ENCODE data around the gene PPP1R9A. TPM values are rescaled to one million over a fixed set of nuclear protein-coding genes. Genes with fewer than 3 reads are reported as not detected.

PPP1R9A gene
- total RNA-seq, 1 donor, result 4.0 TPM

DNA sequence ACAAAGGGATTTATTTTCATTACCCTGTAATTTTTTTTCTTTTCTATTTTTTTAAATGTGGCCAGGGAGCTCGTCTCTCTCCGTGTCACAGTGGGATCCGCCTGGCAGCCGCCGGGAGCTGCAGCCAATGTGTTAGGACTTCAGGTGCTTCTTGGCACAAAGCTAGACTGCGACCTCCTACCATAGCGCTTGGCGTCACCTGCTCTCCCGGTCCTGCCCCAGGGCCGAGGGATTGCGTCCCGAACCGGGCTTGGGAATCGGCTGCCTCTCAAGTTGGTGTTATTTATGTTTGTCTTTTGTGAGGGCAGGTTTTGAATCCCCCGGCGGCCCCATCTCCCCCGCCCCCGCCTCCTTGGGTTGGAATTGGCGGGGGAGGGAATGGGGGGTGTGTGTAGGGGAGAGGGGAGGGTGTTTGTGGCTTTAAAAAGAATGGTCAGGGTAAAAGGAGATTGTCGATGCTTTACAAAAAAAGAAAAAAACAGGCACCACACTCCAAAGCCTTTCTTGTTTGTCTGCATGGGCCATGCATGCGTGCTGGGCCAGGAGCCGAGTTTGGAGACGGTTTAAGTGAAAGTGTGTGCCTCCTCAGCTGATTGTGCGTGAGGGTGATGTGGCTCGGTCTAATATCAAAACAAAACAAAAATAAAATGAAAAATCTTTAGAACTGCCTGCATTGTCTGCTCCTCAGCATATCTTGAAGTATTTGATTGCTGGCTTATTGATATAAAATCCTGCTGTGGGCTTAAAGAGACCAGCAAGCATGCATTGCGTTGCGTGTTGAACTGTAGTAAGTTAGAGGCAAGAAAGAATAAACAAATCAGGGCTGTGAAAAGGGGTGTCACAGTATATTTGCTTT is 1.2 kb downstream of the PPP1R9A start:
- DNase-seq (ENCODE audit: low read depth in 2 of 3, low spot score in 2 of 3), result peak in 2 of 3 donors; percentile 23 to 42

GRCh38 chr7:94909179-94909466 is 1.7 kb downstream of the PPP1R9A start:
- no peak for DNase-seq (ENCODE audit: low read depth in 2 of 3, low spot score in 2 of 3)

DNA sequence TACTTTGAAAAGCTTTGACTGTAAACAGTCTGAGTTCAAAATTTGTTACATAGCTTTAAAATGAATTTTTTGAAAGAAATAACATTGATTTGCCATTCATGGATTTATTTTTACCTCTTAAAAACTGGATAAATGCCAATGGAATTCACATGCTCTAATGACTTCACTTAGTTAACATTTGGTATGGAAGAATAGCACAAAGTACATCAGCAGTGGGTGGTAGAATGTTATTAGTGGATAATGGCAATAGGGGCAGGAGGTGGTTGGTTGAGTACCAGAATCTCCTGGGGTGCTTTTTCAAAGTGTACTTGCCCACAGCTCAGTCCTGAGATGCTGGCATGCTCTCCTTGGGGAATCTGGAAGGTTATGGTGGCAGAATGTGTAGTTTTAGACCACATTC is 4.7 kb downstream of the PPP1R9A start:
- DNase-seq (ENCODE audit: low read depth in 2 of 3, low spot score in 2 of 3), result no peak

GRCh38 chr7:94913391-94913790 is 6.0 kb downstream of the PPP1R9A start:
- no peak for DNase-seq (ENCODE audit: low read depth in 2 of 3, low spot score in 2 of 3)

- no peak for DNase-seq (ENCODE audit: low read depth in 2 of 3, low spot score in 2 of 3)
Observed at GRCh38 chr7:94921911-94922310, 14.5 kb downstream of the PPP1R9A start.

DNA sequence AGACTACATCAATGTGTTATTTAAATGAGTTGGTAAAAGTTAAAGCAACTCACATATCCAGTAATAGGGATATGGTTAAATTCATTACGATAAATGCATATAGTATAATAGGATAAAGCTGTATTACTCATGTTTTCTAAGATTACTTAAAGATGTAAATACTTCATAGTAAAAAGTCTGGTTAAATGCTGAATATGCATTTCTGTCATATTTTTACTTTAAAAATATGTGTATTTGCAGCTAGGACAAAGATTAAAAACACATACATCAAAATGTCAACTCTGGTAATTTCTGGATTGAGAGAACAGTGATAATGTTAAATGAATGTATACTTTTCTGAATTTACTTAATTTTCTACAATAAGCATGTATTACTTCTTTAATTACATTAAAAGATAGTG is 15.1 kb downstream of the PPP1R9A start:
- no peak for DNase-seq (ENCODE audit: low read depth in 2 of 3, low spot score in 2 of 3)

DNA sequence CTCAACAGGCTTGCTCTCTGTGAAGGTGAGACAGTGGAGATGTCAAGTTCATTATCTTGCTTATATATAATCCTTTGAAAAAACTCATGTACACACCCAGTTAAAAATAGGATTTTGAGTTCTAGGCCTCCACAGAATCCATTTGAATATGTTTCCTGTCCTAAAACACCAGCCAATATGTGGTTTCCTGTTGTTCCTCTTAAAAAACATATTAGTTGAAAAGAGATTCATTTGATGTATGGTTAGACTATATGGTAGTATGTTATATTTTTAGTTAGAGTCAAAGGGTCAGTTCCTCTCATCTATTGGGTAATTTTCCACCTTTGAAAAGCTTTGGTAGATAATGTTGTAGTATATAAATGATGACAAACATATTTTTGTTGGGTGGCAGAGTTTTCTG is 16.0 kb downstream of the PPP1R9A start:
- DNase-seq (ENCODE audit: low read depth in 2 of 3, low spot score in 2 of 3), result no peak

DNA sequence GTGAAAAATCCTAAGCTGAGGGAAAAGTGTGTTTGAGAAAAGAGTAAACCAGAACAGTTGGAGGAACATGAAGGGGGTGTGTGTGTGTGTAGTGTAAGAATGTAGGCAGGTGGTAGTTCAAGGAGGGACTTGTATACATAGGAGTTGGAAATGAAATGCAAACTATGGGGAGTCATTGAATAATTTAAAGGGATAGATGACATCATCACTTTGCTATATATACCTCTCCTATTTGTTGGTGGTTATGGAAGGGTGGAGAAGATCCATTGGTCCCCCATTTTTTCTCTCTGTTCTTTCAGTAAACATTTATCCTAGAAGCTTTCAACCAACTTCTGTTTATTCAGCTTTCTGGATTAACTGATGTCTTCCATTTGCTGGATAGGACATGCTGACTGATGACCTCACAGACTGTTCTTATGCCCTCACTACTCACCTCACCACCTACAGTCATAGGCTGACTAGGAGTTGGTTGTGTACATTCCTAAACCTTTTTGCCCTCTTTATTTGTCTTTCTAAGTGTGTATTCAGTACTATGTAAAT is 20.8 kb downstream of the PPP1R9A start:
- DNase-seq (ENCODE audit: low read depth in 2 of 3, low spot score in 2 of 3), result no peak

DNA sequence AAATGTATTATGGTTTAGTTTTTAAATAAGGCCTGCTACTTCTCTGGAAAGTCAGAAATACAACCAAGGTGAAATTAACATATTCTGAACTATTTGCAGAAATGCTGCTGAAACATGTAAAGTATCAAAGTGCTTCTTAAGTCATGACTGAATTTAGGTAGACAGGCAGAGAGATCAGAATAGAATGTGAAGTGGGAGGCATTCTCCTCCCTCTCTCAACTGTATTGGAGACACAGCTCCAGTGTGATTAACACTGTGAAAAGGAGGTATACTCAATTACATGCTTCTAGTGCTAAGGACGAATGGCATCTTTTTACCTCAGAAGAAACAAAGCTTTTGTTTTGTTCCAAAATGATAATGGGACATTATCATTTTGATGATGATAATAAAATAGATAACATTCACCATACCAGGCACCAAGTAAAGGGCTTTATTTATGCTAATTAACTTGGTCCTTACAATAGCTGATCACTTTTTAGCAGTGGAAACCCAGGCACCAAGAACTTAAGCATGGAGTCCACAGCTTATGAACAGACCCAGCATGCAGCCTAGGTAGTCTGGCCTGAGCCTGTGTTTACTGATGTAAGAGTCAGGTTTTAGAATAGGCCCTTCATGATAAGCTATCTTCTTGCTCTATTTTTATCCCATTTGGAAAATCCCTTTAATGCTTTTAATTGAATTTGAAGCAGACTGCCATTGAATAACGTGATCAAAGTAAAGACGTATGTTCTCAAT is 26.0 kb downstream of the PPP1R9A start:
- no peak for DNase-seq (ENCODE audit: low read depth in 2 of 3, low spot score in 2 of 3)

DNA sequence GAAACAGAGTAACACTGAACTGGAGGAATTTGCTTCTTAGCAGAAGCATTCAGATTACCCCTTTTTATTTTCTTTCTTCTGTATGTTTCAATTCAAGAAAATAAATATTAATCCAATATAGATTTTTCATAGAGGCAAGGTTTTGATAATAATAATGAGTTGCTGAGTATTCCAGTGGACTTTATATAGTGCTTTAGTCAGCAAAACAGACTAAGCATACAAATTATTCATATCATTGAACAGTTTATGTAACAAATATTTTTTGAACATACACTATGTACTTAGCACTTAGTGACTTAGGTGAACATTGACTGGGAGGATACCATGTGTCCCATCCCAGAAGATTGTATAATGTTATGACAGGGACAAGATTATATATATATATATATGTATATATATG is 32.0 kb downstream of the PPP1R9A start:
- DNase-seq (ENCODE audit: low read depth in 2 of 3, low spot score in 2 of 3), result no peak

- DNase-seq (ENCODE audit: low read depth in 2 of 3, low spot score in 2 of 3), result no peak
Observed at GRCh38 chr7:94940241-94940640, 32.8 kb downstream of the PPP1R9A start.

DNA sequence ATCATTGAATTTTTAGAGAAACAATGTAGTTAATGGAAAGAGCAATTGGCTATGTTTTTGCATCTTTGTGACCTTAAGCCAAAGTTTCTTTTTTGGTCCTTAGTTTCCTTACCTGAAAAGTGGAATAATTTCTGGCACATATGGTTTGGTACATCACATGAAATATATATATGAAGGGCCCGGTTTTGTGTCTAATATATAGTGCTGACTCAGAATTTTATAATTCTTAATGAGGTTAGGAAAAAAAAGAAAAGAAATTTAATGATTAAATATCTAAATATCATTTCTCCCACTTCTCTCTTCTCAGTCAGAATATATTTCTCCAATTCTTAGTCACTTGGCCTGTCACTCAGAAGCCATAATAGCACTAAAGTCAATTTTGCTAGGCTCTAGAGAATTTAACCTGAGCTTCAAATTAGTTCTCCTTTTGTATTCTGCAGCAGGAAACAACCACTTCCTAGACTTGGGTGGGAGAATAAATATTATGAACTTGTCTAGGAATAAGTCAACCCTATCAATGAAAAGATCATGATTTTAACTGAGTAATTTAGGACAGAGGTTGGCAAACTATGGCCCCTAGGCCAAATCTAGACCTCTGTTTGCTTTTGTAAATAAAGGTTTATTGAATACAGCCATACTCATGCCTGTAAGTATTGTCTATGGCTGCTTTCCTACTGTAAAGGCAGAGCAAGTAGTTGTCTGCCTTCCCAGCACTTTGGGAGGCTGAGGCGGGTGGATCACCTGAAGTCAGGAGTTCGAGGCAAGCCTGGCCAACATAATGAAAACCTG is 34.6 kb downstream of the PPP1R9A start:
- peak in 2 of 3 donors; percentile 6 to 48 for DNase-seq (ENCODE audit: low read depth in 2 of 3, low spot score in 2 of 3)

GRCh38 chr7:94943134-94943533 is 35.7 kb downstream of the PPP1R9A start:
- DNase-seq (ENCODE audit: low read depth in 2 of 3, low spot score in 2 of 3), result no peak

DNA sequence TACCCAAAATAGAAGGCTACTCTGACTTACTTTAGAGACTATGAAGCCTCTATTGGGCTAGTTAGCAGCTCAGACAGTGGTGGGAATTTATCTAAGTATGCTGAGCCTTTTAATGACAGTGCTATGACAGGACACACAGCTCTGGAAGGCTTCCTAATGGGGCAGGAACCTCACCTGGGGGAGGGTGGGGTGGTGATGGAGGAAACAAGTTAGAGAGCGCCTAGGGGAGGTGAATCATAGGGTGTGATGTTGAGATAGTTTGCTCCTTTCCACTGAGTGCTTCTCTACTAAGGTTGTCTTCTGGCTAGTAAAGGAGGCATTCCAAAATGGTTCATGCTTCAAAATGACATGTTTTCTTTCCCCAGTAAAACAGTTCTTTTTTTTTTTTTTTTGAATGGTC is 42.1 kb downstream of the PPP1R9A start:
- DNase-seq (ENCODE audit: low read depth in 2 of 3, low spot score in 2 of 3), result no peak

GRCh38 chr7:94955807-94956206 is 48.4 kb downstream of the PPP1R9A start:
- no peak for DNase-seq (ENCODE audit: low read depth in 2 of 3, low spot score in 2 of 3)

DNA sequence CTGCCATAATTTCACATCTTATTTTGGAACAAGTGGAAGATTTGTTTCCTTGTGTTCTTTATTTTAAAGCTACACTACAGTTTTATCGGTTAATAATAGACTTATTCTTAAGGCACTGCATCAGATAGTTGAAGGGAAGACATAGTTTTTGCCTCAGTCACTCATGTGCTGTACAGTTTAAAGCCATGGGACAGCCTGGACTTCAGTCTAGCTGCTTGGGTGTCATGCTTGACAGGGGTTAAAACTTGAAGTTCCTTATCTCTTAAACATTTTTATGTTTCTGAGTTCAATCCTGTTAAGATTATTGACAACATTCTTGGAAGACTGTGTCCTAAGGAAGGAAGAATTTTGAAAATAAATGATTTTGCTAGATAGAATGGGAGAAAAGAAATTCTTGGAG is 49.7 kb downstream of the PPP1R9A start:
- no peak for DNase-seq (ENCODE audit: low read depth in 2 of 3, low spot score in 2 of 3)

GRCh38 chr7:94962661-94963060 is 55.3 kb downstream of the PPP1R9A start:
- no peak for DNase-seq (ENCODE audit: low read depth in 2 of 3, low spot score in 2 of 3)

DNA sequence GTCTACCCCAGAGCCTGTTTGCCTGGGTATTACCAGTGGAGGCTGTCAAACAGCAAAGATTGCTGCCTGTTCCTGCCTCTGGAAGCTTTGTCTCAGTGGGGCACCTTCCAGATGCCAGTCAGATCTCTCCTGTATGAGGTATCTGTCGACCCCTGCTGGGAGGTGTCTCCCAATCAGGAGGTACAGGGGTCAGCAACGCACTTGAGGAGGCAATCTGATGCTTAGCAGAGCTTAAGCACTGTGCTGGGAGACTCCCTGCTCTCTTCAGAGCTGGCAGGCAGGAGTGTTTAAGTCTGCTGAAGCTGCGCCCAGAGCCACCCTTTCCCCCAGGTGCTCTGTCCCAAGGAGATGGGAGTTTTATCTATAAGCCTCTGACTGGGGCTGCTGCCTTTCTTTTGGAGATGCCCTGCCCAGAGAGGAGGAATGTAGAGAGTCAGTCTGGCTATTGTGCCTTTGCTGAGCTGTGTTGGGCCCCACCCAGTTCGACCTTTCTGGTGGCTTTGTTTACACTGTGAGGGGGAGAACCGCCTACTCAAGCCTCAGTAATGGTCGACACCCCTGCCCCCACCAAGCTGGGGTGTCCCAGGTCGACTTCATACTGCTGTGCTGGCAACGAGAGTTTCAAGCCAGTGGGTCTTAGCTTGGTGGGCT is 62.2 kb downstream of the PPP1R9A start:
- no peak for DNase-seq (ENCODE audit: low read depth in 2 of 3, low spot score in 2 of 3)

DNA sequence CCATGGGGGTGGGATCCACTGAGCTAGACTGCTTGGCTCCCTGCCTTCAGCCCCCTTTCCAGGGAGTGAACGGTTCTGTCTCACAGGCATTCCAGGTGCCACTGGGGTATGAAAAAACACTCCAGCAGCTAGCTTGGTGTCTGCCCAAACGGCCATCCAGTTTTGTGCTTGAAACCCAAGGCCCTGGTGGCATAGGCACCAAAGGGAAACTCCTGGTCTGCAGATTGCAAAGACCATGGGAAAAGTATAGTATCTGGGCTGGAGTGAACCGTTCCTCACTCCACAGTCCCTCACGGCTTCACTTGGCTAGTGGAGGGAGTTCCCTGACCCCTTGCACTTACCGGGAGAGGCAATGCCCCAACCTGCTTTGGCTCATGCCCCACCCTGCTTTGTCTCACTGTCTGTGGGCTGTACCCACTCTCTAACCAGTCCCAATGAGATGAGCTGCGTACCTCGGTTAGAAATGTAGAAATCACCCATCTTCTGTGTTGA is 62.7 kb downstream of the PPP1R9A start:
- DNase-seq (ENCODE audit: low read depth in 2 of 3, low spot score in 2 of 3), result no peak

DNA sequence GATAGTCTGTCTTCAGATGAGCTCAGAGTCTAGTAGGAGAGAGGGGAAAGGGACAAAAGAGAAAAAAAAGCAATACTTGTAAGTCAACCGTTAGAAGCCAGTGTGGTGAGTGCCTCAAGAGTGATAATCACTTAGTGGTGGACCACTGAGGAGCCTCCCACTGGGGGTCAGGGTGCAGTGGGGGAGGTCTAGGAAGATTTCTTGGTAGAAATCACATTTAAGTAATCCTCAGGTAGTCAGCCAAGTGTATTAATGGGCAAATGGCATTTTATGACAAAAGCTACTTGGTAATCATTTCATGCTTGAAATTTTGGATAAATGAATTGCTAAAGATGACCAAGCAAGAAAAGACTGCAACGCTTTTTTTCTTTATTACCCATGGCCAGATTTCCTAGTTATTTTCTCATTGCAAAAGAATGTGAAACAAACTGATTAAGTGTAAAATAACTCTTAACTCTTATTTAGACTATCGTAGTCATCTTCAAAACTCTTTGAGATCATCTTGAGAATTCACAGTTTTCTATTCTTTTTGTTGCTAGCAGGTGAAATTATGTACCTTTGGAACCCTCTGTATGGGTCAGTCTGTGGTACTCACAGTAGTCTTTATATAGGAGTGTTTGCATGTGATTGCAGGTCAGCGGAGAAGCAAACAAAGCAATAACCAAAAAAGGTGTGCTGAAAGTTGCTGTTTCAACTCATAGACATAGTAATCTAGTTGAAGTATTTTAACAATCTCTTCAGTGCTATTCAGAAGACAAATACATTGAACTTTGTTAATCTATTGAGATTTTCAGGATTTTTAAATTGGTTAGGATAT is 63.9 kb downstream of the PPP1R9A start:
- DNase-seq (ENCODE audit: low read depth in 2 of 3, low spot score in 2 of 3), result no peak
